Epithelial cell of esophagus (primary cell): Measurements from ENCODE around the gene TFCP2L1.

Experiments
- DNase-seq: peaks from one replicate; pipeline ENCODE4 v3.0.0; 2010; ENCODE audit warnings: low read depth
- H3K4me3 ChIP-seq: 2 replicates; pipeline ENCODE4 v1.5.1; 2011; ENCODE audit warnings: mild to moderate bottlenecking, low read length, control low read depth
- CTCF ChIP-seq: IDR thresholded peaks from 2 replicates; pipeline ENCODE4 v1.5.1; 2011; ENCODE audit warnings: low read depth, mild to moderate bottlenecking, low read length, control low read depth, inconsistent platforms; ENCODE audit not compliant: insufficient read depth; ENCODE audit errors: missing control alignments

TFCP2L1 gene

GRCh38 chr2:121202541-121203310 lies 82.3 kb downstream of the TFCP2L1 start:
- DNase-seq = peak; percentile 14
- H3K4me3 ChIP-seq = no peak overlapping the region
- TF ChIP-seq CTCF = no peak

- TF ChIP-seq CTCF = no peak
- no peak for DNase-seq
- H3K4me3 ChIP-seq = no peak overlapping the region
Observed at GRCh38 chr2:121201796-121202195, 83.2 kb downstream of the TFCP2L1 start.

- no peak overlapping the region for H3K4me3 ChIP-seq
- TF ChIP-seq CTCF = no peak
- DNase-seq = no peak
Observed at GRCh38 chr2:121200419-121201315, 84.3 kb downstream of the TFCP2L1 start.

- H3K4me3 ChIP-seq = no peak overlapping the region
- DNase-seq = no peak
- no peak for TF ChIP-seq CTCF
Observed at GRCh38 chr2:121200011-121200347, 85.0 kb downstream of the TFCP2L1 start.

- H3K4me3 ChIP-seq = no peak overlapping the region
- DNase-seq = no peak
- no peak for TF ChIP-seq CTCF
Observed at GRCh38 chr2:121199281-121200010, 85.6 kb downstream of the TFCP2L1 start.

GRCh38 chr2:121197369-121198091 lies 87.5 kb downstream of the TFCP2L1 start:
- peak; percentile 93 for DNase-seq
- H3K4me3 ChIP-seq = no peak overlapping the region
- no peak for TF ChIP-seq CTCF
